OCI-LY7 (cell line): ENCODE data around the gene RTP5. TPM values are rescaled to one million over a fixed set of nuclear protein-coding genes. Genes with fewer than 3 reads are reported as not detected.
"Not testable (repeated sequence)": the region's sequence is repeated elsewhere in the genome, so short reads cannot be mapped to it uniquely, and the experiment has no call there.

Source experiments
- Bru-seq: library from RNA; stranded (reverse); fragments of 400-500 nt; gene quantifications from one replicate; lab custom pipeline; 2021; lab: Mats Ljungman, UMichigan
- BruChase-seq, 2 experiments: library from RNA; stranded (reverse); fragments of 400-500 nt; gene quantifications; one replicate each; lab custom pipeline; 2021; lab: Mats Ljungman, UMichigan
- BruUV-seq: library from RNA; stranded (reverse); fragments of 400-500 nt; replicated peaks from 2 replicates; lab custom pipeline; 2021; lab: Mats Ljungman, UMichigan
- CTCF ChIA-PET: fragments of 300-600 bp; sonication (Branson Sonifier 250); formaldehyde crosslinking; loops from one replicate; lab custom pipeline; 2022; ENCODE audit warnings: antibody characterized with exemption; ENCODE audit not compliant: unreplicated experiment; lab: Charles Lee
- POLR2A ChIA-PET: fragments of 300-600 bp; sonication (Branson Sonifier 250); formaldehyde crosslinking; loops from one replicate; lab custom pipeline; 2022; ENCODE audit warnings: antibody characterized with exemption; lab: Charles Lee
- DNase-seq: peaks from one replicate; pipeline ENCODE4 v3.0.0-alpha.2; 2015; ENCODE audit warnings: low spot score
- H2AFZ ChIP-seq: fragments of 200-600 bp; sonication (generic), shearing (Covaris generic); 2 replicates; pipeline ENCODE4 v1.6.1; 2014; ENCODE audit warnings: mild to moderate bottlenecking, antibody characterized with exemption, low read length, moderate library complexity
- H3K27ac ChIP-seq: fragments of 200-600 bp; sonication (generic); 2 replicates; pipeline ENCODE4 v1.5.1; 2014; ENCODE audit warnings: mixed run types, low read depth, mild to moderate bottlenecking, moderate library complexity, low read length, inconsistent platforms; ENCODE audit not compliant: poor library complexity, severe bottlenecking
- H3K36me3 ChIP-seq: fragments of 200-600 bp; sonication (generic); 2 replicates; pipeline ENCODE4 v1.6.1; 2014; ENCODE audit warnings: mild to moderate bottlenecking, antibody characterized with exemption, low read length, moderate library complexity, mixed read lengths; ENCODE audit not compliant: insufficient read depth
- H3K4me1 ChIP-seq: fragments of 200-600 bp; sonication (generic); 2 replicates; pipeline ENCODE4 v1.5.1; 2014; ENCODE audit warnings: mild to moderate bottlenecking, low read length; ENCODE audit not compliant: insufficient read depth, poor library complexity, severe bottlenecking
- H3K4me2 ChIP-seq: fragments of 200-600 bp; sonication (generic); 2 replicates; pipeline ENCODE4 v1.6.1; 2014; ENCODE audit warnings: mild to moderate bottlenecking, low read length
- H3K4me3 ChIP-seq: fragments of 200-600 bp; sonication (generic); 2 replicates; pipeline ENCODE4 v1.5.1; 2014; ENCODE audit warnings: mild to moderate bottlenecking, low read depth, low read length; ENCODE audit not compliant: poor library complexity, severe bottlenecking
- H3K79me2 ChIP-seq: fragments of 200-600 bp; sonication (generic); 2 replicates; pipeline ENCODE4 v1.6.1; 2016; ENCODE audit warnings: low read depth, mild to moderate bottlenecking, low read length, moderate library complexity, mixed read lengths; ENCODE audit not compliant: insufficient read depth
- H3K9me2 ChIP-seq: fragments of 200-600 bp; sonication (generic); 2 replicates; pipeline ENCODE4 v1.6.1; 2016; ENCODE audit warnings: mild to moderate bottlenecking, low read length, mixed read lengths; ENCODE audit not compliant: insufficient read depth
- H3K9me3 ChIP-seq: fragments of 200-600 bp; sonication (generic); 2 replicates; pipeline ENCODE4 v1.6.1; 2014; ENCODE audit warnings: mild to moderate bottlenecking, mixed run types, low read length, mixed read lengths
- H4K20me1 ChIP-seq: fragments of 200-600 bp; sonication (generic); 2 replicates; pipeline ENCODE4 v1.6.1; 2014; ENCODE audit warnings: mild to moderate bottlenecking, antibody characterized with exemption, low read length, moderate library complexity, mixed read lengths; ENCODE audit not compliant: insufficient read depth
- EZH2phosphoT487 ChIP-seq: fragments of 200-600 bp; sonication (generic); IDR thresholded peaks from 2 replicates; pipeline ENCODE4 v1.6.1; 2018; ENCODE audit warnings: low read depth, borderline replicate concordance, mild to moderate bottlenecking, mixed run types, antibody characterized with exemption, low read length, moderate library complexity, mixed read lengths
- intact Hi-C: fragments of 100-400 bp; cut with micrococcal nuclease; formaldehyde crosslinking; loops from one replicate; pipeline ENCODE4 v1.10.0; 2022; ENCODE audit not compliant: unreplicated experiment
- long read RNA-seq: library from polyadenylated mRNA; stranded (forward); transcript quantifications from one replicate; pipeline ENCODE4 v2.0.0, GENCODE V29; 2022
- total RNA-seq, 2 experiments: library from RNA; depleted of rRNA in 1 of 2; stranded (reverse); fragments of >200 nt in 1 of 2; shearing (Covaris generic) in 1 of 2; gene quantifications; 2 replicates each; pipeline ENCODE4 v1.2.3, GENCODE V29; 2014 to 2022
- TF ChIP-seq, protein P1 (sequence below): fragments of 200-600 bp; sonication (generic); conservative IDR thresholded peaks from 2 replicates; pipeline ENCODE4 v1.5.1; 2014; ENCODE audit warnings: mild to moderate bottlenecking, antibody characterized with exemption, low read length, moderate library complexity, mixed read lengths

The RTP5 gene
- not detected in 2 replicates for total RNA-seq (2014; rRNA removed; shearing (Covaris generic))
- total RNA-seq (2022) = not detected in 2 replicates
- not detected for Bru-seq, nascent RNA
- not detected for BruChase-seq, experiment 1, labeled RNA remaining after a 6-hour chase
- BruChase-seq, experiment 2, labeled RNA remaining after a 2-hour chase = not detected
- long read RNA-seq = 0 reads

GRCh38 chr2:241869087-241869961 is at the start of gene RTP5:
RTP5 (plus strand) TSS chr2:241869729; CDS start chr2:241869757, 28 bp downstream.
- CTCF ChIA-PET = no interaction called here
- Histone ChIP-seq H3K4me1 (no peaks in the 10 kb centered on the region), H3K4me3 (no peak within 1 kb of the TSS), H3K9me2 (no peaks in the 10 kb centered on the region), H3K27ac (no peak within 1 kb of the TSS), H3K79me2 (no peaks in the 10 kb centered on the region), H3K4me2 (no peak within 1 kb of the TSS), H3K36me3 (no peaks in the 10 kb centered on the region), H2AFZ (no peak within 1 kb of the TSS), H3K9me3 (peaks cover 10% of the 10 kb centered on the region; the same call in 1 of the 2 replicates), H4K20me1 (no peaks in the 10 kb centered on the region)
- no peak for DNase-seq
- POLR2A ChIA-PET = no interaction called here
- no peak for TF ChIP-seq EZH2phosphoT487
- TF ChIP-seq, protein P1, sequence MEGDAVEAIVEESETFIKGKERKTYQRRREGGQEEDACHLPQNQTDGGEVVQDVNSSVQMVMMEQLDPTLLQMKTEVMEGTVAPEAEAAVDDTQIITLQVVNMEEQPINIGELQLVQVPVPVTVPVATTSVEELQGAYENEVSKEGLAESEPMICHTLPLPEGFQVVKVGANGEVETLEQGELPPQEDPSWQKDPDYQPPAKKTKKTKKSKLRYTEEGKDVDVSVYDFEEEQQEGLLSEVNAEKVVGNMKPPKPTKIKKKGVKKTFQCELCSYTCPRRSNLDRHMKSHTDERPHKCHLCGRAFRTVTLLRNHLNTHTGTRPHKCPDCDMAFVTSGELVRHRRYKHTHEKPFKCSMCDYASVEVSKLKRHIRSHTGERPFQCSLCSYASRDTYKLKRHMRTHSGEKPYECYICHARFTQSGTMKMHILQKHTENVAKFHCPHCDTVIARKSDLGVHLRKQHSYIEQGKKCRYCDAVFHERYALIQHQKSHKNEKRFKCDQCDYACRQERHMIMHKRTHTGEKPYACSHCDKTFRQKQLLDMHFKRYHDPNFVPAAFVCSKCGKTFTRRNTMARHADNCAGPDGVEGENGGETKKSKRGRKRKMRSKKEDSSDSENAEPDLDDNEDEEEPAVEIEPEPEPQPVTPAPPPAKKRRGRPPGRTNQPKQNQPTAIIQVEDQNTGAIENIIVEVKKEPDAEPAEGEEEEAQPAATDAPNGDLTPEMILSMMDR = no peak
- BruUV-seq = no TSS peak
- intact Hi-C loops = no loop called here

DNA sequence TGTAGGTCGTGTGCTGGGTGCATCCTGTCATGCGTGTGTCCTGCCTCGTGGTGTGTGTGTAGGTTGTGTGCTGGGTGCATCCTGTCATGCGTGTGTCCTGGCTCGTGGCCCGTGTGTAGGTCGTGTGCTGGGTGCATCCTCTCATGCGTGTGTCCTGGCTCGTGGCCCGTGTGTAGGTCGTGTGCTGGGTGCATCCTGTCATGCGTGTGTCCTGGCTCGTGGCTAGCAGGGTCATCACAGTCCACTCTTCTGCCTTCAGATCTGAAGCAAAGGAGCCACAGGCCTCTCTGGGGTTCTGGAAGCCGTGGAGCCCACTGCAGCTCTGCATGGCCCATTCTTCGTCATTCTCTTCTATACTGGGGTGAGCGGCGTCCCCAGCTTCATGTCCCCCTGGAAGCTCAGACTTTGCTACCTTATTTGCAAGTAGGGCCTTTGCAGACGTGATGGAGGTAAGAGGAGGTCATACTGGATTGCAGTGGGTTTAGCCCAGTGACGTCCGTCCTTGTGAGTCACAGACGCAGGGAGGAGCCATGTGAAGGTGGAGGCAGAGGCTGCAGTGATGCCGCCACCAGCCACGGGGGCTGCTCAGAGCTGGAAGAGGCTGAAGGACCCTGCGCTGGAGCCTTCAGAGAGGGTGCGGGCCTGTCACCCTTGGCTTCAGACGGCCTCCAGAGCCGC is 49.4 kb upstream of the RTP5 start:
- H3K36me3 ChIP-seq, H3K27ac ChIP-seq, H3K79me2 ChIP-seq, H3K4me2 ChIP-seq, DNase-seq, CTCF ChIA-PET, H4K20me1 ChIP-seq, intact Hi-C loops, H3K9me2 ChIP-seq, H2AFZ ChIP-seq, POLR2A ChIA-PET, H3K4me3 ChIP-seq, BruUV-seq, H3K9me3 ChIP-seq, H3K4me1 ChIP-seq: not testable (repeated sequence)

- Histone ChIP-seq H3K36me3 (no peaks in the 10 kb centered on the region), H2AFZ (no peak overlapping the region), H3K4me3 (no peak overlapping the region), H3K4me1 (no peaks in the 10 kb centered on the region), H3K27ac (no peak overlapping the region), H3K9me3 (peaks cover 6% of the 10 kb centered on the region; the same call in 1 of the 2 replicates), H3K79me2 (no peaks in the 10 kb centered on the region), H3K9me2 (no peaks in the 10 kb centered on the region), H4K20me1 (no peaks in the 10 kb centered on the region), H3K4me2 (no peak overlapping the region)
- no peak for DNase-seq
- intact Hi-C loops = no loop called here
- CTCF ChIA-PET = no interaction called here
- POLR2A ChIA-PET = no interaction called here
- no TSS peak for BruUV-seq
- no peak for TF ChIP-seq EZH2phosphoT487
- TF ChIP-seq, protein P1 = no peak
Observed at GRCh38 chr2:241820625-241821384, 48.7 kb upstream of the RTP5 start.
